Measurements from ENCODE around the gene KCNAB1. TPM values are rescaled to one million over a fixed set of nuclear protein-coding genes. Genes with fewer than 3 reads are reported as not detected.

The KCNAB1 gene
- total RNA-seq, 4 donors from 2014 or later, result 10.9 to 17.1 (median 13.3) TPM

DNA sequence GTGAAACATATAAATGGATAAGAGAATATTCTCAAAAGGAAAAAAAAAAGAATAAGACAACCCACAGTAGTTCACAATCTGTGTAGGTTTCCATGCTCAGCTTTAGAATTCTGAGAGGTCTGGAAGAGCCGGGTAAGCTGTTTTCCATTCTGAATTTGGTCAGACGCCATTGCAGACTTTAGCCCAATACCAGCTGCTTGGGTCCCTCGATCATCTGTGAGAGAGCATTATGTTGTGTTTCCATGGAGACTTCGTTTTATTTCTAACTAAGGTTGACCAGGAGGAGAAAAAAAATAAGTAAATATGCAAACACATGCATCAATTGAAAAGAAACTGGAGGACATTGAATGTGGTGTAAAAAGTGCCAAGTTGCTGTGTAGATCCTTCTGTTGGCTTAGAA, 25.5 kb downstream of the KCNAB1 start:
- TF ChIP-seq, protein P1, sequence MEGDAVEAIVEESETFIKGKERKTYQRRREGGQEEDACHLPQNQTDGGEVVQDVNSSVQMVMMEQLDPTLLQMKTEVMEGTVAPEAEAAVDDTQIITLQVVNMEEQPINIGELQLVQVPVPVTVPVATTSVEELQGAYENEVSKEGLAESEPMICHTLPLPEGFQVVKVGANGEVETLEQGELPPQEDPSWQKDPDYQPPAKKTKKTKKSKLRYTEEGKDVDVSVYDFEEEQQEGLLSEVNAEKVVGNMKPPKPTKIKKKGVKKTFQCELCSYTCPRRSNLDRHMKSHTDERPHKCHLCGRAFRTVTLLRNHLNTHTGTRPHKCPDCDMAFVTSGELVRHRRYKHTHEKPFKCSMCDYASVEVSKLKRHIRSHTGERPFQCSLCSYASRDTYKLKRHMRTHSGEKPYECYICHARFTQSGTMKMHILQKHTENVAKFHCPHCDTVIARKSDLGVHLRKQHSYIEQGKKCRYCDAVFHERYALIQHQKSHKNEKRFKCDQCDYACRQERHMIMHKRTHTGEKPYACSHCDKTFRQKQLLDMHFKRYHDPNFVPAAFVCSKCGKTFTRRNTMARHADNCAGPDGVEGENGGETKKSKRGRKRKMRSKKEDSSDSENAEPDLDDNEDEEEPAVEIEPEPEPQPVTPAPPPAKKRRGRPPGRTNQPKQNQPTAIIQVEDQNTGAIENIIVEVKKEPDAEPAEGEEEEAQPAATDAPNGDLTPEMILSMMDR (IDR thresholded peaks at IDR 0.05; ENCODE audit: low read depth), result no peak

DNA sequence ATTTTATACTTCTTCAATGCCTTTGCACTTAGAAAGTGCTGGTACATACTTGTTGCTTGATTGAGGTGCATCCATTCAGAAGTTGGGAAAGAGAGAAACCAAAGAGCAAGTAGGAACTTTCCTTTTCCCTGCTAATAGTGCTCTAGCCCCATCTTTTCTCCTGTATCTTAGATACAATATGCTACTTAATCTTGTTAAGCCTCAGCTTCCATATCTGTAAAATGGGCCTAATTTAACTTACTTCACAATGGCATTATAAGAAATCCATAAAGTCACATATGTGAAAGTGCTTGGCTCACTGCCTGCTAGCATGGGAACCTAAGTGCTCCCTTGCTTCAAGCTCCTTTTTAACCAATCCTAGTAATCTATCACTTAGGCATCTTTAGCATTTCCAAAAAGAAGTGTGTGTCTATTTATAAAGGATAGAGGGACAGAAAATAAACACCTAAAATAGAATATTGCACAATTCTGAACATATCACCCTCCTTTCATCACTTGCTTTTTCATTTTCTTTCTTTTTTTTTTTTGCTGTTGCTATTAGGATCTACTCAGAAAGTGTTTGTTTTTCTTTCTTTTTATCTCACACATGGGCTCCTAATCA, 28.1 kb downstream of the KCNAB1 start:
- TF ChIP-seq, protein P1 (IDR thresholded peaks at IDR 0.05; ENCODE audit: low read depth), result no peak

DNA sequence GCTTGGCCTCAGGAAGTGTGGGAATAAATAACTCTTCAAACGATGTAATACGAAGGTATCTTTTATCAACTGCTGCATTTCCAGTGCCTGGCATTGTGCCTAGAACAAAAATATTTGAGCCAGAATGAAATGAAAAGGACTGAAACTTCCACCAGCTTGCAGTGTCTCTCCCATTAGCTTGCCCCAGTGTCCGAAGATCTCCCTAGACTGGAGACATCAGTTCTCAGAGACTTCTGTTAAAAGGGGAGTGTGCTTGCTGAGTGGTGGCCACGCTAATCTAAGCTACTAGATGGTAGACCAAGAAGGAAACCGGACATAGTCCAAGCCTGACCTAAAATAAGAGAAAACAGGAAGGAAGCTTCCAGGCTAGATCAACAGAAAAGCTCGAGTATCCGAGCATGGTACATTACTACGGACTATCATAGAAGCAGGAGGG, 28.6 kb downstream of the KCNAB1 start:
- TF ChIP-seq, protein P1 (IDR thresholded peaks at IDR 0.05; ENCODE audit: low read depth), result no peak

DNA sequence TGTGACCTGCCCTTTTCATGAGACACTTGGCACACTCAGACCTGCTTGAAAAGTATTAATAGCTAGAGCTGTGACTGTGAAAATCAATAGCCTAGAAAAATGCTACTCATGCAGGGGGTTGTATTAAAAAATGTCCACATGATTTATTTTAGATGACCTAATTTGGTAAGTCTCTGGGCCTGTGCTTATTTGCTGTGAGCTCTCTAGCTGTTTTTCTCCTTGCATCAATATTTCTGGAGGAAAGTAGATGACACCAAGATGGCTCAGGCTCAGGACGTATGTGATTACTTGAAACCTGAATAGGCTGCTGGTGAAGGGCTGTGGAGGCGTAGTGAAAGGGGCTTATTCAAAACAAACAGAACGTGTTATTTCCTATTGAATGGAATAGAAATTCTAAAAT, 29.5 kb downstream of the KCNAB1 start:
- TF ChIP-seq, protein P1 (IDR thresholded peaks at IDR 0.05; ENCODE audit: low read depth), result no peak

DNA sequence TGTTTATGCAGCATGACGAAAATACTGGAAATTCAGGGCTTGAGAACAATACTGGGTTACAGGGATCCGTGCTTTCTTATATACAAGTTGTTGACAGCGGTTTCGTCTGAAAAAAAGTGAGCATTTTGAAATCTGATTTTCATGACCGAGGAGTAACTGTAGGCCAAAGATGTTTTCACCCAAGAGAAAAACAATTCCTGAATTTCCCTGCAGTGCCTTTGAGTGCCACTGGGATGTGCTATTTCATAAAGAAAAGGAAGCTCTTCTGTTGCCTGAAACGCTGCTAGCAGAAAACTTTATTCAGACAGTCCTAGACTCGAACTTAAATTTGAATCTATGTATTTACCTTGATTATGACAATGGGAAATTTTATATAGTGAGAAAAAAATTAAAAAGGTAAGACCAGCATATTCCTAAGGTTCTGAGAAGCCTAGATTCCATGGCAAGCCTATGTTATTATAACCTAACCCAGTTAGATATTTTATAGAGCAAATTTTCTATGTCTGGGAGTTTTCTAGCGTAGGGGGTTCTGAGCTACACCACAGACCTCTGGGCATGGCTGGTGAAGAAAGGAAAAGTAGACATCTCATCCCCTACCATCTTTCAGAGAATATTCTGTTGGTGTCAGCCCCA, 30.2 kb downstream of the KCNAB1 start:
- TF ChIP-seq, protein P1 (IDR thresholded peaks at IDR 0.05; ENCODE audit: low read depth), result no peak

DNA sequence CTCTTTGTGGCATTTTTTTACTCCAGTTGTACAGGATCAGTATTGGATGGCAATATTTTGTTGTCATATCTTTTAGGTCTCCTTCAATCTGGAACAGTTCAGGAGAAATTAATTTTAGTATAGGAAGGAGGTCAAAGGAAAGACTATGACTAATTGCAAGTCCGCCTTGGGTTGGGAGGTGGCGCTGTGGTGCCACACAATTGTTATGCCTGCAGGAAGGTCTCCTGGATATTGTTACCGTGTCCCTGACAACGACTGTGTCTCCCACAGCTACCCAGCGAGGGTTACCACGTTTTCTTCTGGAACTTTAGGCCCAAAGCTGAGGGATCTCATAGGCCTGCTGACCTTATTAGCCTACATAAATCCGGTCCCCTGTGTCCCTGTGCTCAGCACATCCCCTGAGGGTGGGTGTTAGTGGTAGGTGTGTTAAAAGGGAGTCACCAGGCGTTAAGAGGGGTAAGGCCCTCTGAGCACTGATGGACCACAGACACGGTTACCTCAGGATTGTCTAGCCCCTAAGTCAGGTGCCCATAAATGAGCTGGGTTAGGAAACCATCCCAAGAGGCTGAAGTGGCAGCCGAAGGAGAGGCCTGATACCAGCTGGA, 31.5 kb downstream of the KCNAB1 start:
- TF ChIP-seq, protein P1 (IDR thresholded peaks at IDR 0.05; ENCODE audit: low read depth), result no peak

DNA sequence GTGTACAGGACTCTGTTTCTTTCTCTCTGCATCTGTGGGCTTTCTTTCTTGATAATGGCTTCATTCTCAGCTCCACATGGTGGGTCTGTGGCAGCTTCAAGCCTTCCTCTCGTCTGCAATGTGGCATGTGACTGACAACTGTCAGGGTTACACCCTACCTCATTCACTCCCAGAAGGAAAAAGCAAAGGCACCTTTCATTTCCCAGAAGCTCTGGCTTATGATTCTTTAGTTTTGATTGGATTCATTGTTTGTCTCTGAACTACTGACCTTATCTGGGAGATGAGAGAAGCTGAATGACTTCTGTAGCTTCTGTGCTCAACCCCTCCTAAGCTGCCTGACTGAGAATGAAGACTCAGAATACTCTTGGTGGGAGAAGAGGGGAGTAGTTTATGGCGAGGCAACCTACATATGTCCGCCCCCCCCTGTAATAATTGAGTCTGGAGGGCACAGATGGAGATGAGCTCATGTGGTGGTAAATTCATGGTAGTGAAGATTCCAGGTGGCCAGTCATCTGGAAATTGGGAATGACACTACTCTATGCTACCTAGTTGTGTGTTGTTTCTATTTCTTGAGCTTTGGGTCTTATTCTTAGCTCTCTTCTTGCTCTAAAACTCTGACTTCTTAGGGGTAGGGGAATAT, 38.4 kb downstream of the KCNAB1 start:
- TF ChIP-seq, protein P1 (IDR thresholded peaks at IDR 0.05; ENCODE audit: low read depth), result no peak

All from subcutaneous adipose tissue (tissue), 4 donors.